ENCODE results near the gene ARHGEF7.

Gene ARHGEF7

GRCh38 chr13:111228262-111229144 is 113.4 kb downstream of the ARHGEF7 start:
- DNase-seq, result no peak

DNA sequence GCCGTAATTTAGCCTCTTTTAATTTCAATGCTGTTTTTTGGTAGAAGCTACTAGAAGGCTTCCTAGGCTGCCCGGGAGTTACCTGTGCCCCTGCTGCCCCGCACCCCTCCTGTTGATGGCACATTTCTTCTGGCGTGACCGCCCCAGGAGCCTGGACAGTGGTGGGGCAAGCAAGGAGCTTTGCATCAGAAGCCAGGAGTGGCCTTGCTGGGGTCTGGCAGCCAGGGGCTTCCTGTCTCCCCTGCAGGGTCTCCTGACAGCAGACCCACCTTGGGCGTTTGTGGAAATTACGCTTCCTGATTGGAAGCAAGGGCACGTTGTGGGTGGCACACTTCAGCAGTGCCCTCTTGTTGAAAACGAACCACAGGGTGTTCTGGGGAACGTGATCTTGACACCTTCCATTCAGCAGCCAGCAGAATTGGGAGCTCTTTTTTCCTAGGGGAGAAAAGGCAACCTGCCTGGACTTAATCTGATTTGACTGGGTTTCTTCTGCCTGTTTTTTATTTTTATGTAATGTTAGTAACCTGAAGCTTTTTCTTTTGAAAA is 115.3 kb downstream of the ARHGEF7 start:
- no peak for DNase-seq

- DNase-seq, result no peak
Measured at GRCh38 chr13:111232191-111232590, 117.1 kb downstream of the ARHGEF7 start.

DNA sequence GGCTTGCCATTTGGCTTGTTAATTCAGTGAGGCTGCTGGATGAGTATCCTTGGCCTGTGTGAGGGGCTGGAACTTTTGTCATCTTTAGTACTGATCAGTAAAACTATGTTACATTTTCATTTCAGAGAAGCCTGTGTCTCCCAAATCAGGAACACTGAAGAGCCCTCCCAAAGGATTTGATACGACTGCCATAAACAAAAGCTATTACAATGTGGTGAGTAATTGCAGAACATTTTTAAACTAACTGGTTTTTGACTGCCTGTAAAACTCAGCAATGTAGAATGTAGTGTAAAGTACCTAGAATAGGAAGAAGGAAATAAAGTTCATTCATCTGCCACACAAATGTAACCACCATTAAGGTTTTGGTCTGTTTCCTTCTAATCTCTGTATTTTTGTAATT is 118.0 kb downstream of the ARHGEF7 start:
- no peak for DNase-seq

GRCh38 chr13:111239764-111240670 is 124.9 kb downstream of the ARHGEF7 start:
- no peak for DNase-seq

- DNase-seq, result no peak
Measured at GRCh38 chr13:111241006-111241755, 126.1 kb downstream of the ARHGEF7 start.

DNA sequence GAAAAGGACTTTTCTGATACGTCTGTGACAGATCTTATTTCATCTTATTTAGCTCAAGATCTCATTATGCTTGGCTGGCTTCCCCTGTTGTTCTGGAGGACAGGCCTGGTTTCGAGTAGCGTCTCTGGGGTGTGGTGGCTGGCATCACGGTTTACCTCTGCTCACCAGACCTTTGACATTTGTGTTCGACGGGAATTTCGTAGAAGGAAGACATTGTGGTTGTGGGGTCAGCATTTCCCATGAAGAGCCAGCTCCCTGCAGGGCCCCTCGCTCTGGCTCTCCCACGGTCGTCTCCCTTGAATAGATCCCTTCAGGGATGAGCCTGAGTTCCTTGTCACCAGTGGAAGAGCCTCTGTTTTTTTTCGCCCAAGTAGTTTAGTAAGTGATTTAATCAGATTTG is 126.8 kb downstream of the ARHGEF7 start:
- no peak for DNase-seq

- DNase-seq, result no peak
Measured at GRCh38 chr13:111242585-111242984, 127.5 kb downstream of the ARHGEF7 start.

GRCh38 chr13:111243981-111244380 is 128.9 kb downstream of the ARHGEF7 start:
- DNase-seq, result no peak

DNA sequence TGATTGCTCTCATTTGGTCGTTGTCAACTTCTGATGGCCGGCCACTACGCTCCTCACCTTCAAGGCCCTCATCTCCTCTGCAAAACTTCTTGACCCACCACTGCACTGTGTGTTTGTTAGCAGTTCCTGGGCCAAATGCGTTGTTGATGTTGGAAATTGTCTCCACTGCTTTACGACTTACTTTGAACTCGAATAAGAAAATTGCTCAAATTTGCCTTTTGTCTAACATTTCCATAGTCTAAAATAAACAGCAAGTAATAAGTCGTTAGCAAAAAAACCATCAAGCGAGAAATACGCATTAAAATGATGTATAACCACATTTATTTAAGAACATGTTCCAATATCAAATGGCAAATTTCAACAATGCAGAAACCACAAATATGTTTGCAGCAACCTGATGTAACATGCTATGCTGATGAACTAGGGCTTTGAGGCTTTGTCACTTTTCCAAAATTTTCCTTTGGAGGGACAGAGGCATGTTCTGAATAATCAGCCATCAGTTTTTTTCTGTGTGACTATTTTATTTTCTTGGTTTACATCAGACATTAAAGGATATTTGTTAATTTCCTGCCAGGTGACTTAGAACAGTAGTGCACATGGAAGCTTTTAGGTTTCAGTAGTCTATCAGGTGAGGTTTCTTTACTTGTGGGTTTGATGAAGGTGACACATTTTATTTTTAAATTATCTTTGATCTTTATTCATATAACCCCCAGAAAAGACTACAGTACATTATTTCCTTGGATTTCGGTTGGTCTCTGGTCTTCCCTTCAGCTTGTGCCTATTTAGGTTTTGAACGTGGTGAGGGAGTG is 130.7 kb downstream of the ARHGEF7 start:
- no peak for DNase-seq

DNA sequence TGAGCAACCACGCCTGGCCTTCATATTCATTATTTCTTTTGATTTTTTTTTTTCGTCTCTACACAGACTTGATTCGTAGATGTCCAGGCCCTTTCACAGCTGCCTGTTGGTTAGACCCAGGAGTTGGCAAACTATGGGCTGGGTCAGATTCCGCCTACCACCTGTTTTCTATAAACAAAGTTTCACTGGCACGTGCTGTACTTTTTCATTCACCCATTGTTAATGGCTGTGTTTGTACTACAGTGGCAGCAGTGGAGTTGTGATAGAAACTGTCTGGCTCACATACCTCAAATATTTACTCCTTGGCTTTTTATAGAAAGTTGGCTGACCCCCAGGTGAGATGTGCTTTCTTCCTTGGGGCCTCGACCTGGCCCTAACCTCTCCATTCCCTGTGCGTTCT is 132.4 kb downstream of the ARHGEF7 start:
- DNase-seq, result no peak

- no peak for DNase-seq
Measured at GRCh38 chr13:111248822-111249221, 133.7 kb downstream of the ARHGEF7 start.

DNA sequence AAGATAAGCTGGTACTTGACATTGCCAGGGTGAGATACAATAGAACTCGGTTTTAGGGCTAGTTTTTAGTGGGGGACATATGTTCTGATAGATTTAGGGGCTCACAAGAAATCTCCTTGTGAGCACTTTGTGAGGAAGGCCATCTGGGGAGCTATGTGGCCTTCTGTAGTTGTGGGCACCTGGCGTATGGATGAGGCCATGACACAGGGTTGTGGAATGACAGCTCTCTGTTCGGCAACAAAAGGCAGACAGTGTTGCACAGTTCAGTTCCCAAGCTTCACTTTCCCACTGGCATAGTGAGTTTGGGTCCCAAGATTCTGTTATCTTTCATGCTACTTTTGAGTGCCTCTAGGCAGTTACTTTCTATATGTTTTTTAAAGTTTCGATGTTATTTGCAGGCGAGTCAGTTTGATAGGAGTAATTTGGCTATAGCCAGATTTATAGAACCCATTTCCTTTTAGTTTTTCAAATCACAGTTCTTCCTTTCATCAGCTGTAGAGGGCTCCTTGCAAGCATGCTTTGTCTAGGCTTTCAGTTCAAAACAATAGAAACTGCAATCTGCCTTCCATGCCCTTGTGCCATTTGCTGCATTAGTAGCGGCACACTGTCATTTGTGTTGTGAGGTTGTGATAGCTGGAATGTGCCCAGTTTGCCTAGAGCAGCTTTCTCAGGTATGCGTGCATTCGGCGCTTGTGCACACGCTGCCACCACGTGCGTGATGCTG is 134.7 kb downstream of the ARHGEF7 start:
- DNase-seq, result no peak

DNA sequence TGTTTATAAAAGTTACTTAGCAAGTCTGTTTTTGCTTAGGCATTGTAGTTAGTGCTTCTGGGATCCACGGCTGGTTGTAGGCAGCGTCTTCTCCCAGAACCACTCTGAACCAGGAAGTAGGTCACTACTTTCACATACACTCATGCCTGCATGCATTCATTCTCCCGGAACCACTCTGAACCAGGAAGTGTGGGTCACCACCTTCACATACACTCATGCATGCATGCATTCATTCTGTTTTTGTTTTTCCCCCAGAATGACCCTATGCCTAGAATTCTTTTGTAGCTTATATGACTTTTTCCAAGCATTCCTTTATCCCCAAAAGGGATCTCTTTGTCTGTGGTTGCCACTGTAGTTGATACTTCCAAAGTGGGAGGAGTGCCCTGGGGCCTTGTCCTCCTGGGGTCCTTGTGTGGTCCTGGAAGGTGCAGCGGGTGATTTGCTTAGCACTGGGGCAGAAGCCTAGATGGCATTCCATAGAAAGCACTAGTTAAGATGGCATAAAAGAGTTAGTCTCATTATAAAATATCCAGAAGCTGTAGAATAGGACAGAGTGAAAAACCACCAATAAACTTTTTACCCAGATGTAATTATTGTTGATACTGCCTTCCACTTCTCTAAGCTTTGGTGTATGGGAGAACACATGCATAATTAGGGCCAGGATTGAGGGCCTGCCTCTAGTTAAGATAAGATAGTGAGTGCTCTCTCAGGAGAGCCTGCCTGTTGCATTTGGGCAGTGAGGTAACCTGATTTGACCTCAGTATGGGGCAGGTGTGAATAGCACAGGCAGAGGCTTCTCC is 136.7 kb downstream of the ARHGEF7 start:
- no peak for DNase-seq

GRCh38 chr13:111252446-111253364 is 137.6 kb downstream of the ARHGEF7 start:
- no peak for DNase-seq

DNA sequence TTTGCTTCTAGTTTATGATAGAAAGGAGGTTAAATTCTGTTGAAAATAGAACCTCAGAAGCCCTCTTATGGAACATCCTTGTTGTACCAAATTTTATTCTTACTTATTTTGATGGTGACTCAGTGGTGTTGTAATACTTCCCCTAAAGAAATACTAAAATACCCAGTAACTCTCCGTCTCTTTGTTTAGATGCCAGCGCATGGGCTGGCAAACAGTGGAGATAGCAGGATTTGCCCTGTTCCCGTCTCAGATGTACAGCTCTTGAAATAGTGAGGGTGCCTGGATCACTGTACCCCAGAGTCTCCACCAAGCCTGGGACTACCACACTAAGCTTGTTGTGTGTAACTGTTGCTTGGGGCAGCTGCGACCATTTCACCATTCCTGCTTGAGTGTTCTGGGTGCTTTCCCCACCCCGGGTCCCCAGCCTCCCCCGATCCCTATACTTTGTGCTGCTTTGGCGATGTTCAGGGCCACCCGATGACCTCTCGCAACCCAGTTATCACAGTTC is 138.3 kb downstream of the ARHGEF7 start:
- DNase-seq, result no peak

DNA sequence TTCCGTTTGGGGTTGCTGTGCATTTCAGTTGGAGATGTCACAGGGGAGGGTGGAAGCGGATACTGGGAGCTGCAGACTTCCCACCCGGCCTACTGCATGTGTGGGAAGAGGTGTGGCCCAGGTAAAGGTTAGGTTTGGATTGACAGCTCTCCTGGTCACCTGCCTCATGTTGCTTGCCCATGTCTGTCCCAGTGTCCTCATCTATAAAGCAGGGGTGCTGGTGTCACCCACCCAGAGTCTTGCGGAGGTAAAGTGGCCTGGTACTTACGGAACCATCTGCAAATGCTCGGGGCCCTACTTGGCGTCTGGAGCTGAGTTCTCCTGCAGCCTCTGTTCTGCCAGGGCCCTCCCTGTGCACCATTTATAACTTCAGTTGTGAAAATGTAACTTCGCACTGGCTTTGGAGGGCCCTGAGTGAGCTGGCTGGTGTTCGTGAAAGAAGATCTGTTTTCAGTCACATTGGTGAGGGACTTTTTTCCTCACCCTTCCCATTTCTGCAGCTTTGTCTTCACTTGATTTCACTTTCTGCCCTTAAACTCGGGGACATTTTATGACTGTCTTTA is 140.2 kb downstream of the ARHGEF7 start:
- no peak for DNase-seq

GRCh38 chr13:111256458-111256857 is 141.3 kb downstream of the ARHGEF7 start:
- no peak for DNase-seq

DNA sequence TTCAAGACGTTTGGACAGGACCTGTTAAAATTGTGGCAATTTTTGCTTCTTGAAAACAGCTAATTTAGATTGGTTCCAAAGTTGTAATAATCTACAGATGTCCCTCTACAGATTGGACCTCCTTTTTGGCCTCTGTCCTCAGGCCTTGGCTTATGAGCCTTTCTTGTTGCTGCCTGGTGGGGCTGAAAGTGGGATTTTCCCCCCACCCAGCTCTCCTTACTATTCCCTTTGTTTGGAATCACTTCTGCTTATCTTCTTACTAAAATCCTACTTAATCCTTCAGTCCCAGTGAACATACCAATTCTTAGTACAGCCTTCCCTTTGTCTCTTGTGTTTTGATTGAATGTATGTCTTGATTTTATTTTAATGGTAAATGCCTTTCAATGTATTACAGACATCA is 141.8 kb downstream of the ARHGEF7 start:
- no peak for DNase-seq
